Stimulated activated CD8-positive, alpha-beta memory T cell treated with anti-CD3 and anti-CD28 coated beads, Interleukin-4, amount 100 ng/mL, for 4 hours (primary cell): ENCODE data around the gene SNAP47.

Experiments
- DNase-seq, 2 donors: peaks; one replicate each; pipeline ENCODE4 v3.0.0-alpha.2; 2020; ENCODE audit warnings: low read depth in 2 of 2, low spot score in 1 of 2

SNAP47 gene

DNA sequence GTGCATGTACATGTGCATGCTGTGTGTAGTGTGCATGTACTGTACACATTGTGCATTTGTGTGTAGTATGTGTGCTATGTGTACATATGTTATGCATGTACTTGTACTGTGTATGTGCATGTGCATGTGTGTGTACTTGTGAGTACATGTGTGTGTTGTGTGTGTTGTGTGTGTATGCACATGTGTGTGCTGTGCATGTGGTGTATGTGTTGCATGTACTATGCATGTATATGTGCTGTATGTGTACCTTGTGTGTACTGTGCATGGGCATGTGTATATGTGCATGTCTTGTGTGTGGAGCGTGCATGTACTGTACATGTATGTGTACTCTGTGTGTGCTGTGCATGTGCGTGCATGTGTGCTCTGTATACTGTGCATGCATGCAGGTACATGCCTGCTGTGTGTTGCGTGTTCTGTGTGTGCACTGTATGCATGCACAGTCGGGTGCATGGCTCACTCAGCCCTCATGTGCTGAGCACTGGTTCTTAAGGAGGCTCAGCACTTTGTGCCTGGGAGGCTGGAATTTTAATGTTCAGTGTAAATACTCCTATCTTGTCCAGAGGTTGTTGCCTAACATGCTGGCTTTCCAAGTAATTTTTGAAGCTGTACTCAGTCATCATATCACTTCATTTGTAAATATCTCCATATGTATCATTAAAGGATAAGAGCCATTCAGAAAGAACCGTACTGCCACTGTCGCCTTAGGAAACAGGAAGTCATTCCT is 32.3 kb downstream of the SNAP47 start:
- DNase-seq: no peak

DNA sequence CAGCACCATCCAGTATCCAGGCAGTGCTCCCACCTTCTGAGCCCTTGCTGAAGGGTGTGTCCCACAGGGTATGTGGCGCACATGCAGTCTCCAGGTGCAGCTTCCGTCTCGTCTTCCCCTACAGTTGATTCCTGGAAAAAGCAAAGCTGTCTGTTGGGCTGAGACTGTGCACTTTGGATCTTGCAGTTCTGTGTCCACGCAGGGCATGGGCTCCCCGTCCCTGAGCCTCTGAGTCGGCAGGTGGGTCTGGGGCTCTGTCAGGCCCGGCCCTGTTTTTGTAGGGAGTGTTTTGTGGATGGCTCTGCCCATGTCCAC is 32.8 kb downstream of the SNAP47 start:
- DNase-seq: no peak

DNA sequence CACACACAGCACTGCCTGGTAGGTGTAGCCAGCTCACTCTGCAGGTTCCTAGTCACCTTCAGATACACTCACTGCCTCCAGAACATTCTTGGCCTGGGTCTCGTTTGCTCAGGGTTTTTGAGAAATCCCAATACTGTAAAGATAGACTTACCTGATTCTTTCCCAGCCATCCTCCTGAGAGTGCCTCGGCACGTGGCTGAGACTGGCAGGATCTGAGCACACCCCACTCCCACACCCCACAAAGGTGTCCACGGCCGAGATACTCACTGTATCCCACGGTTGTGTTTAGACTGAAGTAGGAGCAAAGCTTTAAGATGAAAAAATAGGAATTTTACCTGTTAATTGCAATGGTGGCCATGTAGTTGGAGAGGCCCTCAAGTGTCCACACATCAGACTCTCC is 33.4 kb downstream of the SNAP47 start:
- DNase-seq: no peak

DNA sequence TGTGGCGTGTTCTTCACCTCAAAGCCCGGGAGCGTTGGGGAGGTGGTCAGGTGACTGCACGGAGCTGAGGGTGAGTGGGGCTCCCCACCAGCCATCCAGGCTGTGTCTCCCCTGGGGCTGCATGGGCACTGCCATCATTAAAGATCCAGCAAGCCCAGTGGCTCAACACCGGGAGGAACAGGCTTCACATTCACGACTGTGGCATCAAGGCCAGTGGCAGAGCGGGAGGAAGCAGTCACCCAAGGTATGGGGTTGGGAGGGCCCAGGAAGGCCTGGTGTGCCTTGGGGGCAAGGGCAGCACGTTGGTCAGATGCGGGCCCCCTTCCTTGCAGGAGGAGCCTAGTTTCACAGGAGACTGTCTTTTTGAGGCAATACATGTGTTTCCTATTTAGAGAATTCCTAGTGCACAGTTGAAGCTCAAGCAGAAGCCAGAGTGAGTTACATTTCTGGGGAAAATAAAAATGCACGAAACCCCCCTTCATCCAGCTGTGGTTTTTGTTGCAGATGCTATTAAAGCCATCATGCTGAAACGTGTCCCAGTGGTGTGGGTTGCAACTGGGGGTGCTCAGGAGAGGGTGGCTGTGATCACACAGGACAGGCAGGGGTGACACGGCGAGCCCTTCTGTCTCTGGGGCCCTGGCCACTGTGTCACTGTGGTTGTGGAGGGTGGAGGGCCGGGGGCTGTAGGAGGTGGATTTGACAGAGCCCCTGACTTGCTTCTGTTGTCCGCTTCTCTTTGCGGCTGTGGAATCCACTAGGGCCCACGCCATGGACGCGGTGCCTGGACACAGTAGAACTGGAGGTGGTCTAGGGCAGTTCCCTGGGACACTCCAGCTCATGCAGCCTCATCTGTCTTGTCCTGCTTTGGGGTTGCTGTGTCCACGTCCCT is 34.1 kb downstream of the SNAP47 start:
- no peak for DNase-seq

DNA sequence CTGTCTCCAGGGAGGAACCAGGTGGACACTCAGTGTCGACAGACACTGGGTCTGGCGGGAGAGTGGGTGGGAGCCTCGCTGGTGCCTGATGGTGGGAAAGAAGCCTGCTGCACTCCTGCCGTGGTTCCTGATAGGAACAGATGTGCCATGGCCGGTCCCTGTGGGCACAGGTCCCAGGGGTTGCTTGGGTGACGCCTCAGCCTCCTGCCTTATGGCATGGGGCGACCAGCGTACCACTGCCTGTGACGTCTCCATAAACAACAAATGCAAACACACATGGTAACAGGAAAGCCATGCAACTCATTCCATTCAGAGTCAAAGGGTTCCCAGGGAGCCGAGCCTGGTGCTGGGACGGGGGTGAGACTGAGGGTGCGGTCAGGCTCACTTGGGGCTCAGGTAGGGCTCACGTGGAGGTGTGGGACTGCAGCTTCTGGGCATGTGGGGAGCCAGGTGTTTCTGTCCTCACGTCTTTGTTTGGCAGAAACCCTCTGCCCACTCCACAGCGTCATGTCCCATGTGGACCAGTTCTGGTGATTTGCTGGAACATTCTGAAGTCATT is 34.8 kb downstream of the SNAP47 start:
- DNase-seq: no peak

DNA sequence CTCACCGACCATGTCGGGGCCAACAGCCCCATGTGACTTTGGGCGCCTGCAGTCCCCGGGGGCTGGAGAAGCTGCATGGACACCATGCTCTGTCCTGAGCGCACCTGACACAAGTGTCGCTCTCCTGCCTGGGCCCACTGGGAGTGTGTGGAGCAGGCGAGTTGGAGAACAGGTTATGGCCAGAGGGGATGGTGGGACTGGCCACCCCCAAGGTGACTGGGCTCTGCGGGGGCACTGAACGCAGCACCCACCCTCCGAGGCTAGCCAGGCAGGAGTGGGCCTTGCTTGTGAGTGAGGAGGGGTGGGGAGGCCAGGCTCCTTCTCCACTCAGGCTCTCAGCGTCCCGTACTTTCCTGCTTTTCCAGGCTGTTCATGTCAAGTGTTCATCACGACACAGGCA is 35.6 kb downstream of the SNAP47 start:
- no peak for DNase-seq

DNA sequence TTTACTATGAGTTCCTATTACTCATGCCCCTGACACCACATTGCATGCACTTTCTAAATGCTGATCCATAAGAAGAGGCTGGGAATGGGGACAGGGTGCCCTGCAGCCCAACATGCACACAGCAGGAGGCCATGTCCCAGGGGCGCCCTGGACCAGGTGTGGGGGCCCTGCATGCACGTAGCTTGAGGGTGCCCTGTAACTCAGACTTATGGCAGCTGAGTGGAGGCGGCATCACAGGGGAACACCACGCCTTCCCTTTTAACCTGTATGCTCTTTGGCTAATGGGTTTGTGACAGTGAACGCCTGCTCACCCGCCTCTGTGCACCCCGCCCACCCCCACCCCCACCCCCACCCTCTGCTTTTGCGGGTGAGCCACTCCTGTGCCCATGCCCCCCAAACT is 36.1 kb downstream of the SNAP47 start:
- DNase-seq: no peak

DNA sequence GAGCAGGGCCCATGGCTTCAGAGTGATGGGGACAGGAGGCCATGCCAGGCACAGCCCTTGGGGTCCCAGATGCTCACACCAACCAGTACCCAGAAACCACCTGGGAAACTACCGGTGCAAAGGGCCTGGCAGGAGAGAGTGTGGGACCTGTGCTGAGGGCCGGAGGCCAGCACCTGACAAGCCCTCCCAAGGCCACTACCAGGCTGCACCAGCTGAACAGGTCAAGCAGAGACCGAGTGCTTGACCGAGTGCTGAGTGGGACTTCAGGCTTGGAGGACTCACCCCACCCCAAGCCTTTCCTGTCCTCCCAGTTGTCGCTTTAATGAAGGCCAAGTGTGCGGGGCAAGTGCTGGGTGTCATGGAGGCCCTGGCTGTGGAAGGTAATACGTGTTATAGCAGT is 36.5 kb downstream of the SNAP47 start:
- DNase-seq: no peak

DNA sequence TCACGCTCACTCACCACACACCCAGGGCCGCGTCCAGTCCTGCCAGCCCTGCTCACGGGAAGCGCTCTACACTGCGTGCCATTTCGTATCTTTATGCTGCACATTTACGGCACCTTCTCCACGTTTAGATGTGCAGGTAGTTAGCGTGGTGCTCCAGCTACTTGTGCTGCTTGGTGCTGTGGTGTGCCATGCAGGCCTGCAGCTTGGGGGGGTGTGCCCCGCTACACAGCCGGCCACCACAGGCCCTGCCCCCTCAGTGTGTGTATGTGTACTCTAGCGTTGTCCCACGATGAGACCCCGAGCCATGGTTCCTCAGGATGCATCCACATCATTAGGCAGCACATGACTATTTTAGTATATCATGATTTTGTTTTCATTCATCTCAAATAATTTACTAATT is 38.3 kb downstream of the SNAP47 start:
- no peak for DNase-seq

DNA sequence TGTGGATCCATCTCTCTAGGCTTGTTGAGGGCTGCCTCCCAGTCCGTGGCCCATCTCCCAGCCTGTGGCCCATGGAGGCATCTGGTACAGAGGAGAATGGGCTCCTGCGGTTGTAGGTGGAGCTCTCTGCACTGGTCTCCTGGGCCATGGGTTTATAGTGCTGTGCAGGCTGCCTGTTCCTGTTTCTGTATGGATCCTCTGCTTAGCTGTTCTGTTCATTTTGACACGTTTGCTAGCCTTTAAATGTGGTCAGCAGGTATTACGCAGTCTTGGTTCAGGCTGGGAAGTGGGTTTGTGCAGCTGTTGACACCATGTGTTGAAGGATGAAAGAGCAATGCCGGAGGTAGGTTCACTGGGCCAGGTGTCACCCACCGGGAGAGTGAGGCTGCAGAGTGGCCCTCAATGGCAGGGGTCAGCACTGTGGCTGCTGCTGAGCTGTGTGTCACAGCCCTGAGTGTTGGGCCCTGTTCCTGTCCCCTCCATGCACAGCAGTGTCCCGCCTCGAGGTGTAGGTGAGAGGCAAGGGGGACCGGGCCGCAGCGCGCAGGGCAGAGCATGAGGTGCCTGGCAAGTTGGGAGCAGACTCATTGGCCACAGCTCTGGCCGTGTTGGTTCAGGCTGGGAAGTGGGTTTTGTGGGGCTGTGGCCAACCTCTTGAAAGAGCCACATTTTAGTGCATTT is 39.0 kb downstream of the SNAP47 start:
- DNase-seq: no peak

DNA sequence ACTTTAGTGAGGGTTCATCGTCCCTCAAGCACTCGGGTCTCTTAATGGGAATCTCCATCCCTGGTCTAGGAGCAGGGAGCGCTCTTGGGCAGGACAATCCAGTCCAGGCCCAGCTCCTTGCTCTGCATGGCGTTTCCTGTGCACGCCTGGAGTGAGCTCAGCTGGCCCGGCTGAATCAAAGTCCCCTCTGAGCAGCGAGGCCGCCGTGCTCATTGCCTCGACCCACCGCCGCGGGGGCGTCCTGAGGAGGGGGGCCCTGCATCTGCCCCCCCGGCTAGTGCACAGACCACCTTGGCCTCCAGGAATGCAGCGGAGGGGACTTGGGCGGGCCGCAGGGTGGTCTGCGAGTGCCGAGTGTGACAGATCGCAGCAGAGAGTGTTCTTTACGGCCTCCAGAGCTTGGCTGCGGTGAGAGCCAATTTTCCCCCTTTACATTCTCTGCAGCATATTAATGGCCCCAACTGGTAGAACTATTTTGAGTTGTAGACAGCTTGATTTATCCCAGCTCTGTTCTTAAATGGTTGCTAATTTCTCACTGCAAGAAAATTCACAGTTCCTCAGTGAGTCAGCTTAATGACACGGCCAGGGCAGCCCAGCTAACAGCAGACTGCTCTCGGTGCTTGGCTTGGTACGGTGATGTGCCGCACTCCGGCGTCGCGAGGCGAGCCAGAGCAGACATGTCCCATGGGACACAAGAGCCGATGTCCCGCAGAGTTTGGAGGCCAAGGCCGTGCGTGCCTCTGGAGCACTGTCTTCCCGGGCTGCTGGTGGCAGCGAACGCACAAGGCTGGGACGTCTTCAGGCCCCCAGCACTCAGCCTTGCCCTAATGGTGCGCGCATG is 39.8 kb downstream of the SNAP47 start:
- no peak for DNase-seq

DNA sequence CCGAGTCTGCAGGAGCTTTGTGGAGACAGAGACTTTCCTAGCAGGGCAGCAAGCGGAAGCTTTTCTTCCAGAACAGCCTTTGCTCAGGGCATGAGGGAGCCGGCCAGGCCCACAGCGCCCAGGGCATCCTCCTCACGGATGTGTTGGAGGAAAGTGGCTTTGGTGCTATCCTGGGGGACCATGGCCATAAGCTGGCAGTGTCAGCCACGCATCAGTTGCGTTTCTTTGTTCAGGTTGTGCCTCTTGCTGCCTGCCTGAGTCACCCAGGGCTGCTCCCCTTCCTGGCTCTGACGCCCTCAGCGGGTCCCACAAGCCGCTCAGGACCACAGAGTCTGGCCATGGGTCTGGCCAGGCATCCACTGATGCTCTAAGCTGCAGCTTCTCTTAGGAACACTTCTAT is 40.6 kb downstream of the SNAP47 start:
- no peak for DNase-seq

DNA sequence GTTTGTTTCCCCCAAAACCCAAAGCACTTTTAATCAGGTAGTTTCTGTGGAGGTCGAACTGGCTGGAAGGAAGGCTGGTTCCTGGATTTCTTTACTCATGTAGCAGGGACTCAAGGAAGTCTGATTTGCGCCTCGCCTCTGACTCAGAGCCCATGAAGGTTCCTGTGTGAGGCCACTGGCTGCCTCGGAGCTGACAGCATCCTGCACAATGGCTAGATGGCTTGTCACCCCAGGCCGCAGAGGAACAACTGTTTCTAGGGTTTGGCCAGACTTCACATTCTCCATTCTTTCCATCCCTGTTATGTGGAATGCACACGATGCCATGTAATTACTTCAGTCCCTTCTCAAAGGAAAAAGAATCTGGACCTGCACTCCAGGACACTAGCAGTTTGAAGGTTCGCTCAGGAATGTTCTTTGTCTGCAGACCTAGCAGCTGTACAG is 41.1 kb downstream of the SNAP47 start:
- DNase-seq: no peak

DNA sequence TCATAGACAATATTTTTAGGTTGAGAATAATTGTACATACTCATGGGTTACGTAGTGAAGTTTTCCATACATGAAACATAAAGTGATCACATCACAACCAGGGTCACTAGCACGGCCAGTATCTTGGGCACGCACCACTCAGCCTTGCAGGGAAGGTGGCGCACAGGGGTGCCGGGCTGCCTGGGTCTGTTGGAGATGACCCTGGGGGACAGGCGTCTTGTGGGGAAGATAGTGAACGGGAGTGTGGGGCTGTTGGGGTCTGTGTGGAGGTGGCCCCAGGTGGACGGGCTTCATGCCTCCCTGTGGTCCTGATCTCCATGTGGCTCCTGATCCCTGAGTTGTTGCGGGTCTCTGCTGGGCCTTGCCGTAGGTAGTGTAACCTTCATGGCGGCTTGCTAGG is 41.9 kb downstream of the SNAP47 start:
- DNase-seq: no peak

DNA sequence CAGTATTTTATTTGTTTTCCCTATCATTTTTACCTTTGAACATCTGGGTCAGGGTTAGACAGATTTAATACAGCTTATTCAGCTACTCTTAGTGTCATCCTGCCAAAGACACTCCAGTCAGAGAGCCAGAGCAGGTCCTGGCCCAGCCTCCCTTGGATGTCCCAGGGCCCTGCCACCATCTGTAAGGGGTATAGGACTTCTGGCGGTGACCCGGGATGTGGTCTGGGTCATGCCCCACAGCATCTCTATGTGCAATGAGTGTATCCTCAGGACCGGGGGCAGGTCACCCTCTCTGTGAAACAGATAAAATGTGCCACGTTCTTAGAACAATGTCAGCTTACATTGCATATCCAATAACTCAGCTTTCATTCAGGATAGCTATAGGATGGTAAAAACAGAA is 42.4 kb downstream of the SNAP47 start:
- DNase-seq: no peak

DNA sequence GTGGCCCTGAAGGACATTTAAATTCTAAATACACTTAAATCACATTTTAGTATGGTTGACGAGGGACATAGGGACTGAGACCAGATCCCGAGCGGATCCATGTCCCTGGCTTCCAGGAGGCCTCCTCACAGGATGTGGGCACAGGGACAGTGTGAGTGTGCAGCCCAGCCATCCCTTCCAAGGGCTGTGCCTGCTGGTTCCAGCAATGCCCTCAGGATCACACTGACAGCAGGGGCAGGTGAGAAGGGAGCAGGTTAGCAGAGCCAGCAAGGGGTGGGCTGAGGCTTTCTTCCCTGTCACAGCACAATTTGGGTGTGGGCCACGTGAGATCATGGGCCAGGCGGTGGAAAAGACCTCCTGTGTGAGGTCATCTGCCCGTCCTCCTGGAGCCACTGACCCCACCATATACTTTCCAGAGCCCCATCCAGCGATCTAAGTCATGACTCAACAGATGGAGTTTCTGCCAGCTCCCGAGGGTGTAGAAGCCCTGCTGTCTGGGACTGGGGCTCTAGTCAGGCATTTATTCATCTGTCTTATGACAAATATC is 43.2 kb downstream of the SNAP47 start:
- DNase-seq: no peak

DNA sequence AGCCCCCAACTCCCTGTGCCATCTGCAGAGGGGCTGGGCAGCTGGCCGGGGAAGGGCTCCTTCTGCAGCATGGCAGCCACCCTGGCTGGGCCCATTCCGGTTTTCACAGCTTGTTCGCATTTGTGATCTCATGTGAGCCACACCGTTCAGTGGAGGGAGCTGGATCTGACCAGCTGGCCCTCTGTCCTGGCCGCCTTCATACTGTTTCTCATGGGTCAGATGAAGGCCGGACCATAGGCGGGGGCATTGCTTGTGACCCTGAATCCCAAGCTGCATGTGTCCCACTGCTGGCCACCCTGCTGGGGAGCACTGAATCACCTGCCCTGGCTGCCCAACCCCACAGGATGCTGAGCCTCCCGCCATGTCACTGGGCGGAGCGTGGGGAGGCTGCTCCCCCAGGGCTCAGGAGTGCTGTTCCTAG is 43.8 kb downstream of the SNAP47 start:
- no peak for DNase-seq

DNA sequence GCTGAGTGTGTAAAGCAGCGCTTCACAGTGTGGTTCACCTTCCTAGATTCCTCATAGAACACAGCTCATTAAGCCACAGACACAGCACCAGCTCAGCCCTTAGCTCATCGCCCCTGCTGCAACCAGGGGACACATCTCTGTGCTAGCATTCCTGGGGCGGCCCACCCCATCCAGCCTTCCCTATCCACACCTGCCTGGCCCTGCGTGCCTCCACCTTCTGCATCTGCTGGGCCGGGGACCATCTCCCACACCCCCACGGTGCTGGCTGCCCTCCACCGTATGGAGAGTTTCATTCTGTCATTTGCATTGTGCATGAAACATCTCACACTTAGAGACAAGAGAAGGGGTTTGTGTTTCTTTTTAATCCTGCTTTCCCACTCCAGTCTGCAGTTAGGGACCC is 44.5 kb downstream of the SNAP47 start:
- no peak for DNase-seq

DNA sequence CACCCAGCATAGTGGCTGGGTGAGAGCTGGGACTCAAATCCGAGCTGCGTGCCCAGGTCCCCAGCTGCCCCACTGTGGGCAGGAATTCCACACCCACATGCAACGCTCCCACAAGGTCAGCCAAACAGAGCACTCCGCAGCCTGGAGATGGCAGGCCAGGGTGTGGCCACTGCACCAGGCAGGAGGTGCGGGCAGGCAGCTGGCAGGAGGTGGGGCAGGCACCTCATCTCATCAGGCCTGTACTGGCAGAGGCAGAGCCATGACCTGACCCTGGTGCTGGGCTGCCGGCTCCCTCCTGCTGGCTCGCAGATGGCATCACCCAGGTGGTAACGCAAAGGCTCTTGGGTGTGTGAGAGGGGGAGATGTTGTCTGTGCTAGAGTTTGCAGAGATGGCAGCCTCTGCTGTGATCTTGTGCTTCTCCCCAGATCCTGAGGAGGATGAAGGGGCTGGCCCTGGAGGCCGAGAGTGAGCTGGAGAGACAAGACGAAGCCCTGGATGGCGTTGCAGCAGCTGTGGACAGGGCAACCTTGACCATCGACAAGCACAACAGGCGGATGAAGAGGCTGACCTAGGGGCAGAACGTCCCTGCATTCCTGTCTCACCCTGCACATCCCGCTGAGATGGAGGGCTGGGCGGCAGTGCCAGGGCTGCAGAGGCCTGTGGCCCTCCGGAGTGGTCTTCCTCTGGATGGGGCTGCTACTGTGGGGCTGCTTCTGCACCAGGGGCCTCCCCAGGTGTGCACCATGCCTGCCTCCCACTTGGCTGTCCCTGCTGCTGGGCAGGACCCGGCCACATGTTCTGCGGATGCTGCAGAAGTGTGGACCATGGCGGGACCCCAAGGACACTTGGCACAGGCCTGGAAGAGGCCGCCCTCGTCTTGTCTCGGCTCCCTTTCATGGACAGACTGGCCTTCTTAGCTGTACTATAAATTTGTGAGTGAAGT is 45.1 kb downstream of the SNAP47 start:
- no peak for DNase-seq
